H1 (cell line): ENCODE data around the gene RAB11A. TPM values are rescaled to one million over a fixed set of nuclear protein-coding genes. Genes with fewer than 3 reads are reported as not detected.

ENCODE experiments used
- CTCF ChIA-PET: fragments of 300-600 bp; sonication (Branson Sonifier 250); formaldehyde crosslinking; loops from one replicate; lab custom pipeline; 2021; ENCODE audit not compliant: partially characterized antibody; lab: Charles Lee
- POLR2A ChIA-PET: fragments of 300-600 bp; sonication (Branson Sonifier 250); formaldehyde crosslinking; loops from one replicate; lab custom pipeline; 2021; ENCODE audit warnings: inconsistent platforms; ENCODE audit not compliant: partially characterized antibody; lab: Charles Lee
- DNase-seq, 2 experiments: peaks; one replicate each; pipeline versions ENCODE4 v3.0.0 to v3.0.0-alpha.2; 2010 to 2022; ENCODE audit warnings: low spot score in 2 of 2, low read depth in 1 of 2, mixed read lengths in 1 of 2
- FAIRE-seq: peaks from 2 replicates; lab custom pipeline; 2011; peaks lifted over from hg19 to GRCh38; lab: Jason Lieb, UNC
- H2AFZ ChIP-seq: 2 replicates; pipeline ENCODE4 v1.8.1; 2012; ENCODE audit warnings: low read length, inconsistent platforms
- H2AK5ac ChIP-seq: 2 replicates; pipeline ENCODE4 v1.6.1; 2013; ENCODE audit warnings: low read depth, low read length
- H2BK120ac ChIP-seq: replicated peaks from 2 replicates; pipeline ENCODE3; 2013; ENCODE audit warnings: low read depth, low read length, inconsistent platforms
- H2BK12ac ChIP-seq: 2 replicates; pipeline ENCODE4 v1.6.1; 2013; ENCODE audit warnings: low read depth, low read length
- H2BK15ac ChIP-seq: 2 replicates; pipeline ENCODE4 v1.6.1; 2013; ENCODE audit warnings: low read length
- H2BK20ac ChIP-seq: 2 replicates; pipeline ENCODE4 v1.6.1; 2013; ENCODE audit warnings: low read length
- H2BK5ac ChIP-seq: 2 replicates; pipeline ENCODE4 v1.6.1; 2013; ENCODE audit warnings: low read depth, low read length
- H3K14ac ChIP-seq: 2 replicates; pipeline ENCODE4 v1.6.1; 2013; ENCODE audit warnings: inconsistent platforms; ENCODE audit not compliant: insufficient read length
- H3K18ac ChIP-seq: 2 replicates; pipeline ENCODE4 v1.6.1; 2013; ENCODE audit warnings: low read length; ENCODE audit errors: extremely low read depth
- H3K23ac ChIP-seq: 2 replicates; pipeline ENCODE4 v1.6.1; 2013; ENCODE audit warnings: inconsistent platforms; ENCODE audit not compliant: insufficient read length
- H3K23me2 ChIP-seq: 2 replicates; pipeline ENCODE4 v1.6.1; 2013; ENCODE audit warnings: low read depth, low read length
- H3K27ac ChIP-seq: 2 replicates; pipeline ENCODE4 v1.6.1; 2011; ENCODE audit warnings: low read depth, low read length, inconsistent platforms
- H3K27me3 ChIP-seq, 4 experiments: replicated peaks in 1 of 4; 1 replicate in 1 of 4; 2 replicates in 3 of 4; pipeline versions ENCODE4 v1.6.1 to v1.8.1; 2011 to 2013; ENCODE audit warnings: low read length in 3 of 4, mild to moderate bottlenecking in 3 of 4, inconsistent platforms in 2 of 4, mixed read lengths in 2 of 4, moderate library complexity in 1 of 4; ENCODE audit not compliant: control insufficient read depth in 3 of 4, insufficient read depth in 3 of 4; ENCODE audit errors: extremely low read depth in 1 of 4
- H3K36me3 ChIP-seq, 4 experiments: 2 replicates each; pipeline versions ENCODE4 v1.6.1 to v1.8.1; 2011 to 2013; ENCODE audit warnings: mild to moderate bottlenecking in 4 of 4, low read length in 3 of 4, moderate library complexity in 2 of 4, control low read depth in 1 of 4, inconsistent platforms in 1 of 4; ENCODE audit not compliant: insufficient read depth in 4 of 4, control insufficient read depth in 2 of 4
- H3K4ac ChIP-seq: replicated peaks from 2 replicates; pipeline ENCODE3; 2013; ENCODE audit warnings: low read length, low read depth, mixed read lengths, inconsistent platforms; ENCODE audit not compliant: insufficient read length
- H3K4me1 ChIP-seq, 4 experiments: replicated peaks in 1 of 4; 1 replicate in 1 of 4; 2 replicates in 3 of 4; pipeline versions ENCODE4 v1.6.1 to v1.8.1; 2011 to 2013; ENCODE audit warnings: low read length in 3 of 4, inconsistent platforms in 2 of 4, mixed read lengths in 1 of 4; ENCODE audit not compliant: insufficient read depth in 4 of 4, control insufficient read depth in 3 of 4
- H3K4me2 ChIP-seq, 2 experiments: 2 replicates each; pipeline versions ENCODE4 v1.6.1 to v1.8.1; 2011 to 2013; ENCODE audit warnings: low read depth in 2 of 2, low read length in 2 of 2, control low read depth in 1 of 2, inconsistent platforms in 1 of 2, mild to moderate bottlenecking in 1 of 2; ENCODE audit not compliant: insufficient read depth in 1 of 2
- H3K4me3 ChIP-seq, 4 experiments: fragments of 200-600, 300-600 bp in 1 of 4; sonication (generic), shearing (Covaris generic), sonication (Bioruptor Twin) in 1 of 4; 2 replicates each; pipeline versions ENCODE4 v1.5.1 to v1.8.1; 2011 to 2016; ENCODE audit warnings: low read length in 4 of 4, low read depth in 3 of 4, control low read depth in 2 of 4, inconsistent platforms in 2 of 4, mild to moderate bottlenecking in 2 of 4, mixed read lengths in 1 of 4, moderate library complexity in 1 of 4; ENCODE audit not compliant: insufficient read depth in 2 of 4; ENCODE audit errors: extremely low read depth in 1 of 4
- H3K56ac ChIP-seq: replicated peaks from 2 replicates; pipeline ENCODE3; 2013; ENCODE audit warnings: low read depth, mild to moderate bottlenecking, mixed read lengths, low read length, inconsistent platforms; ENCODE audit not compliant: insufficient read length
- H3K79me1 ChIP-seq: 2 replicates; pipeline ENCODE4 v1.6.1; 2013; ENCODE audit warnings: low read depth, low read length, control low read depth
- H3K79me2 ChIP-seq, 2 experiments: 2 replicates each; pipeline versions ENCODE4 v1.6.1 to v1.8.1; 2012 to 2013; ENCODE audit warnings: low read length in 2 of 2, mild to moderate bottlenecking in 2 of 2, inconsistent platforms in 1 of 2; ENCODE audit not compliant: insufficient read depth in 2 of 2, control insufficient read depth in 1 of 2
- H3K9ac ChIP-seq, 4 experiments: replicated peaks in 1 of 4; 1 replicate in 1 of 4; 2 replicates in 3 of 4; pipeline versions ENCODE4 v1.6.1 to v1.8.1; 2011 to 2013; ENCODE audit warnings: low read depth in 3 of 4, low read length in 3 of 4, control low read depth in 2 of 4, mild to moderate bottlenecking in 2 of 4, moderate library complexity in 2 of 4, inconsistent platforms in 1 of 4; ENCODE audit errors: extremely low read depth in 1 of 4
- H3K9me3 ChIP-seq, 2 experiments: 2 replicates each; pipeline versions ENCODE4 v1.6.1 to v1.8.1; 2012 to 2013; ENCODE audit warnings: mild to moderate bottlenecking in 2 of 2, moderate library complexity in 2 of 2, control low read depth in 1 of 2, inconsistent platforms in 1 of 2, low read depth in 1 of 2, low read length in 1 of 2, mixed read lengths in 1 of 2; ENCODE audit not compliant: insufficient read depth in 2 of 2
- H4K20me1 ChIP-seq, 2 experiments: replicated peaks in 1 of 2; 2 replicates each; pipeline versions ENCODE3 to v1.8.1; 2011 to 2013; ENCODE audit warnings: inconsistent platforms in 2 of 2, low read length in 2 of 2, mild to moderate bottlenecking in 1 of 2; ENCODE audit not compliant: insufficient read depth in 2 of 2, control insufficient read depth in 1 of 2
- H4K5ac ChIP-seq: 2 replicates; pipeline ENCODE4 v1.6.1; 2013; ENCODE audit warnings: low read length, low read depth, mixed read lengths, inconsistent platforms; ENCODE audit not compliant: insufficient read length
- H4K8ac ChIP-seq: 2 replicates; pipeline ENCODE4 v1.8.0; 2013; ENCODE audit warnings: mild to moderate bottlenecking, moderate library complexity, low read length, inconsistent platforms; ENCODE audit not compliant: insufficient read depth; ENCODE audit errors: extremely low read depth
- H4K91ac ChIP-seq: replicated peaks from 2 replicates; pipeline ENCODE3; 2013; ENCODE audit warnings: low read length, mixed read lengths, inconsistent platforms; ENCODE audit not compliant: insufficient read length
- CHD1 ChIP-seq: IDR thresholded peaks from 2 replicates; pipeline ENCODE4 v1.6.1; 2012; ENCODE audit warnings: low read depth, low read length, improper control_type of control experiment
- CTCF ChIP-seq, 3 experiments: IDR thresholded peaks; 1 replicate in 2 of 3; 2 replicates in 1 of 3; pipeline versions ENCODE4 v1.5.1 to v1.6.1; 2011; ENCODE audit warnings: low read length in 3 of 3, mild to moderate bottlenecking in 3 of 3, inconsistent platforms in 2 of 3, low read depth in 1 of 3, moderate library complexity in 1 of 3; ENCODE audit not compliant: insufficient read depth in 1 of 3; ENCODE audit errors: control extremely low read depth in 1 of 3
- HDAC2 ChIP-seq, 2 experiments: fragments of 300-600 bp in 1 of 2; sonication (generic) in 1 of 2; IDR thresholded peaks; 2 replicates each; pipeline ENCODE4 v1.6.1; 2011 to 2012; ENCODE audit warnings: low read depth in 2 of 2, low read length in 2 of 2, mild to moderate bottlenecking in 2 of 2, moderate library complexity in 2 of 2, borderline replicate concordance in 1 of 2, inconsistent platforms in 1 of 2
- JUND ChIP-seq: IDR thresholded peaks from 2 replicates; pipeline ENCODE4 v1.6.1; 2011; ENCODE audit warnings: mild to moderate bottlenecking, improper control_type of control experiment, low read length
- NANOG ChIP-seq: IDR thresholded peaks from 2 replicates; pipeline ENCODE4 v1.6.1; 2011; ENCODE audit warnings: low read length, low read depth, mild to moderate bottlenecking, inconsistent platforms; ENCODE audit not compliant: insufficient read depth, poor library complexity, severe bottlenecking
- RNF2 ChIP-seq: fragments of 200-900, 300-1000 bp; sonication (generic); IDR thresholded peaks from 2 replicates; pipeline ENCODE4 v1.7.1; 2016; ENCODE audit warnings: borderline replicate concordance, low read depth, mild to moderate bottlenecking, antibody characterized with exemption, low read length; ENCODE audit not compliant: poor library complexity, severe bottlenecking; ENCODE audit errors: missing control alignments
- SIX5 ChIP-seq: IDR thresholded peaks from 2 replicates; pipeline ENCODE4 v1.6.1; 2011; ENCODE audit warnings: mild to moderate bottlenecking, low read depth, low read length
- TCF12 ChIP-seq: IDR thresholded peaks from 2 replicates; pipeline ENCODE4 v1.6.1; 2011; ENCODE audit warnings: low read depth, mild to moderate bottlenecking, low read length
- ZNF274 ChIP-seq: IDR thresholded peaks from 2 replicates; pipeline ENCODE4 v1.7.0; 2012; ENCODE audit warnings: low read length, borderline replicate concordance; ENCODE audit errors: extremely low read depth
- WGBS, 2 experiments: shearing (Covaris generic) in 1 of 2; methylation state at CpG; one replicate each; pipeline versions ENCODE4 v1.1.6 to v1.1.7; 2013 to 2015; ENCODE audit warnings: low lambda C conversion rate in 2 of 2, mixed read lengths in 2 of 2, inconsistent platforms in 1 of 2, low coverage in 1 of 2, missing lambda C conversion rate in 1 of 2; ENCODE audit not compliant: insufficient replicate concordance in 2 of 2, insufficient coverage in 1 of 2, insufficient read length in 1 of 2; ENCODE audit errors: extremely low coverage in 1 of 2, missing lambda C conversion rate in 1 of 2; 5-methylcytosine and 5-hydroxymethylcytosine counted together
- polyA plus RNA-seq, 7 experiments: library from polyadenylated mRNA; depleted of rRNA in 3 of 7; stranded (reverse) in 5 of 7; unstranded in 2 of 7; fragments of >200 nt in 5 of 7; fragments of 200-250 nt in 2 of 7; gene quantifications; 1 replicate in 5 of 7; 2 replicates in 1 of 7; 4 replicates in 1 of 7; pipeline versions ENCODE4 v1.2.1 to v1.2.3, GENCODE V29; 2011 to 2013; ENCODE audit warnings: missing spikeins in 2 of 7, mixed read lengths in 2 of 7
- total RNA-seq: library from RNA; stranded (reverse); fragmentation: NEBNext Ultra II Directional; extraction: Animal tissue kit (Norgen Biotek cat#: 25700); gene quantifications from 2 replicates; pipeline ENCODE4 v1.2.1, GENCODE V29; 2021

Gene RAB11A
- total and polyA plus RNA-seq, 2 of the 8 experiments (the other 6 are each of a cell fraction or from before 2014, with no cell fraction given): 211 to 254 TPM

GRCh38 chr15:65912235-65912634 is 42.9 kb downstream of the RAB11A start:
- no peak overlapping the region for H3K9ac ChIP-seq
- no peaks in the 10 kb centered on the region for H3K79me2 ChIP-seq
- no peaks in the 10 kb centered on the region for H3K27me3 ChIP-seq
- CTCF ChIA-PET: interaction anchor here (0.6 to 1.4 kb wide), 3 partner anchors 12 to 66 kb away, joined by 3 to 5 read pairs (median 3); no protein-coding TSS in a partner anchor
- H3K27ac ChIP-seq: no peak overlapping the region
- no peak overlapping the region for H2BK120ac ChIP-seq
- WGBS, 2 experiments: 83% methylated on average over 2 of the region's 2 CpGs; no CpG with 5 or more reads in 1 of the 2 experiments
- no peaks in the 10 kb centered on the region for H3K23me2 ChIP-seq
- no peak overlapping the region for H3K23ac ChIP-seq
- no peak overlapping the region for H2AFZ ChIP-seq
- H3K9me3 ChIP-seq: no peaks in the 10 kb centered on the region
- no peak overlapping the region for H4K5ac ChIP-seq
- H3K4me3 ChIP-seq: no peak overlapping the region
- FAIRE-seq (no peak), DNase-seq (no peak)
- no peak overlapping the region for H2BK15ac ChIP-seq
- peaks cover 0 to 12% (median 2%) of the 10 kb centered on the region in 4 experiments; a peak in 5 of 7 replicates for H3K4me1 ChIP-seq
- no peak overlapping the region for H3K4ac ChIP-seq
- H2AK5ac ChIP-seq: no peak overlapping the region
- peaks cover 5 to 8% of the 10 kb centered on the region in 2 experiments for H4K20me1 ChIP-seq
- no peak overlapping the region for H2BK12ac ChIP-seq
- TF ChIP-seq HDAC2 (IDR thresholded peaks at IDR 0.05; ENCODE audit: borderline replicate concordance in 1 of 2, low read depth in 2 of 2, low read length in 2 of 2) (no peak), TCF12 (no peak), ZNF274 (no peak), CHD1 (no peak), RNF2 (no peak), JUND (no peak), SIX5 (no peak), NANOG (no peak), CTCF (IDR thresholded peaks at IDR 0.05; ENCODE audit: control extremely low read depth in 1 of 3, insufficient read depth in 1 of 3, low read depth in 1 of 3, low read length in 3 of 3) (no peak)
- H2BK5ac ChIP-seq: no peak overlapping the region
- H3K79me1 ChIP-seq: no peaks in the 10 kb centered on the region
- no peak overlapping the region for H3K4me2 ChIP-seq
- no peak overlapping the region for H4K91ac ChIP-seq
- H2BK20ac ChIP-seq: no peak overlapping the region
- no peak overlapping the region for H4K8ac ChIP-seq
- H3K18ac ChIP-seq: no peak overlapping the region
- POLR2A ChIA-PET: interaction anchor here (1.9 kb wide), 1 partner anchor 8 kb away, joined by 5 read pairs; no protein-coding TSS in a partner anchor
- H3K56ac ChIP-seq: no peak overlapping the region
- H3K36me3 ChIP-seq: peaks cover 0 to 6% (median 0%) of the 10 kb centered on the region in 4 experiments; a peak in 3 of 8 replicates
- H3K14ac ChIP-seq: no peak overlapping the region
